Body of pancreas (tissue), 4 donors: ENCODE results near the gene TVP23C. TPM values are rescaled to one million over a fixed set of nuclear protein-coding genes. Genes with fewer than 3 reads are reported as not detected.
"Not testable (repeated sequence)": the region's sequence is repeated elsewhere in the genome, so short reads cannot be mapped to it uniquely, and the experiment has no call there.

Experiments
- ATAC-seq: fragments of 150-250 bp; one replicate; pipeline ENCODE4 v1.9.1; 2016
- DNase-seq, 4 donors: peaks; one replicate each; pipeline ENCODE4 v3.0.0-alpha.2; 2019
- H3K27ac ChIP-seq, 4 donors: fragments of 200-600 bp; sonication (generic); 1 replicate in 3 of 4; 2 replicates in 1 of 4; pipeline versions ENCODE4 v1.5.1 to v1.6.1; 2016 to 2019; ENCODE audit warnings: mild to moderate bottlenecking in 1 of 4, mixed read lengths in 1 of 4, moderate library complexity in 1 of 4
- H3K27me3 ChIP-seq, 2 donors: fragments of 200-600 bp; sonication (generic); one replicate each; pipeline ENCODE4 v1.6.0; 2016; ENCODE audit warnings: mild to moderate bottlenecking in 1 of 2
- H3K36me3 ChIP-seq, 2 donors: fragments of 200-600 bp; sonication (generic); replicated peaks in 1 of 2; 2 replicates each; pipeline ENCODE4 v1.5.1; 2016; ENCODE audit warnings: low read depth in 2 of 2; ENCODE audit not compliant: insufficient read depth in 1 of 2
- H3K4me1 ChIP-seq: fragments of 200-600 bp; sonication (generic); one replicate; pipeline ENCODE4 v1.6.0; 2016
- H3K4me3 ChIP-seq, 2 donors: fragments of 200-600 bp; sonication (generic); 1 replicate in 1 of 2; 2 replicates in 1 of 2; pipeline ENCODE4 v1.5.1; 2016 to 2019
- H3K9me3 ChIP-seq, 3 donors: fragments of 200-600 bp; sonication (generic); 1 replicate in 2 of 3; 2 replicates in 1 of 3; pipeline ENCODE4 v1.5.1; 2016
- POLR2A ChIP-seq, 3 donors: fragments of 450-650 bp; IDR thresholded peaks; one replicate each; pipeline ENCODE4 v1.6.1; 2016; ENCODE audit warnings: antibody characterized with exemption in 3 of 3, mild to moderate bottlenecking in 2 of 3
- WGBS, 2 donors: methylation state at CpG; one replicate each; pipeline ENCODE4 v1.1.5; 2017; 5-methylcytosine and 5-hydroxymethylcytosine counted together
- intact Hi-C: fragments of 100-400 bp; cut with DNase I; formaldehyde crosslinking; loops from one replicate; pipeline ENCODE4 v1.15.1; 2023
- total RNA-seq, 2 donors: library from RNA; depleted of rRNA; stranded (reverse); fragments of >200 nt; gene quantifications; one replicate each; pipeline ENCODE4 v1.1.0, GENCODE V29; 2016

Gene TVP23C
- 10 to 100 TPM; 31.4 to 53.7 TPM for total RNA-seq

DNA sequence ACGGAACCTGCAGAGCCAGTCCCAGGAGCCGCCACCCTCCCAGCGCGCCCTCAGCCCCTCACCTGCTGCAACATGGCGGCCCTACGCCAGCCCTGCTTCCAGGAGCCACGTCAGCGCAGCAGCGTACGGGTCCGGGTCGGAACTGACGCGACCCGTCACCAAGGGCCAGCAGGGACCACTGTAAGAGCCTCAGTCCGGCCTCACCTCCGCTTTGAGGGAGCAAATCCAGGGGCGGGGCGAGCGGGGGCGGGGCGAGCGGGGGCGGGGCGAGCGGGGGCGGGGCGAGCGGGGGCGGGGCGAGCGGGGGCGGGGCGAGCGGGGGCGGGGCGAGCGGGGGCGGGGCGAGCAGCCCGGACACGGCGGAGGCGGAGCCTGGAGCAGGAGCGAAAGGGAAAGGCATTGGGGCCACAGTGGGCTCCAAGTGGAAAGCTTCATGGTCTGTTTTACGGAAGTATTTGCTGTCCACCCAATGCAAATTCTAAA, at the start of gene TVP23C:
TVP23C (minus strand) TSS at position 109 of the 483 bp plus-strand sequence; CDS start at position 74, 35 bp downstream.
- 0% methylated on average over 28 of the region's 46 CpGs; no CpG with 5 or more reads in 1 of the 2 donors for WGBS, 2 donors

DNA sequence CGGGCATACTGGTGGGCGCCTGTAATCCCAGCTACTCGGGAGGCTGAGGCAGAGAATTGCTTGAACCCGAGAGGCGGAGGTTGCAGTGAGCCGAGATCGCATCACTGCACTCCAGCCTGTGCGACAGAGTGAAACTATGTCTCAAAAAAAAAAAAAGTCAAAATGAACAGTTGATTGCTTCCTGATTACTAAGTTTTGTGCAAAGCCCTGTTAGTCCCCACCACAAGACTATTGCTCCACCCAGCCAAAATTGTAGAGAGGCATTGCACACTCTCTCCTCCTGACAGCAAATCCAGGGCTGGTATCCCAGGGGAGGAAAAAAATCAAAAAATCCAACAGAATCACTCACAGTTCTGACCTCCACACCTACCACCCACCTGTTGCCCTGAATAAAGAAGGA, 29.7 kb upstream of the TVP23C start:
- H3K9me3 ChIP-seq, H3K27me3 ChIP-seq, H3K4me3 ChIP-seq, intact Hi-C loops, H3K4me1 ChIP-seq, ATAC-seq, H3K27ac ChIP-seq, H3K36me3 ChIP-seq, DNase-seq: not testable (repeated sequence)
- 75 to 90% methylated on average over 4 to 8 of the region's 8 CpGs for WGBS, 2 donors

More for the DNA sequence above, at the start of gene TVP23C:
- peak within 1 kb of the TSS; percentile 74 to 86 for H3K4me3 ChIP-seq
- TF ChIP-seq POLR2A (IDR thresholded peaks at IDR 0.05): peak; percentile 46 to 64 (median 62)
- peak; percentile 91 for ATAC-seq
- H3K27ac ChIP-seq: peak within 1 kb of the TSS in 3 of 4 donors; percentile 70 to 82 (median 71)
- peak; percentile 76 to 84 (median 82) for DNase-seq
- H3K4me1 ChIP-seq, H3K9me3 ChIP-seq, H3K36me3 ChIP-seq, intact Hi-C loops, H3K27me3 ChIP-seq: not testable (repeated sequence)

DNA sequence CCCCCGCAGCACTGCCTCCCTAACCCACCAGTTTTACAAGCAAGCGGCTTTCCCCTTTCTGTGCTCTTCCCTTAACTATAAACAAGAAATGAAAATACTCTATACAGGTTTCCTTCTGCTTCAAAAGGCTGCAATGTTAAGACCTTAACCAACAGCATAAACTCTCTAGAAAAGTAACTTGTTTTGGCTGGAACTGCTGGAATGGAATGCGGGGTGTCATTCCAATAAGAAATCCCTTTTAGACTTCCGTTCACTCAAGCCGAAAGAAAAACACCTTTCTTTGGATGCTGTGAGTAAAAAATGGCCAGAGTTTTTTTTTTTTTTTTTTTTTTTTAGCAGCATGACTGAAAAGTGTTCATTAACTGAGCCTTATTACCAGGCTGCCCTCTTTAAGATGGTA, 28.7 kb upstream of the TVP23C start:
- H3K4me3 ChIP-seq, intact Hi-C loops, H3K4me1 ChIP-seq, H3K27me3 ChIP-seq, ATAC-seq, H3K36me3 ChIP-seq, H3K27ac ChIP-seq, H3K9me3 ChIP-seq, DNase-seq: not testable (repeated sequence)
- WGBS, 2 donors: 69 to 75% methylated on average over 5 of the region's 5 CpGs

DNA sequence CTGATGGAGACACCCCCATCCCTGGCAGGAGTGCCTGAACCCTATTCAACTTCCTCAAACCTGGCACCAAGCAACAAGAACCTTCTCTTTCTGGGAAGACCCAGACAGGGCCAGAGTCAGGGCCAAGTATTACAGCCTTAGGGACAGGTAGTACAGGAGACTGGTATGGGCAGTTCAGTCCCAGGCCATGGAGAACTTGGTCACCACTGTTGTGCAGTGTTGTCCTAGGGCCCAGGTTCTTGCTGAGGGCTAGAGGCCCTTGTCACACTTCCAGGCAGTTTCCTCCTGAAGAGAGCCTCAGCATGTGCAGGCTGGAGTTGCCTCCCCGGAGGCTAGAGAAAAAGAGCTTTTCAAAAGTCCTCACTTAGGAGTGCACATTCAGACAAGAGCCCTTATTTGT, 27.6 kb upstream of the TVP23C start:
- H3K36me3 ChIP-seq, H3K4me1 ChIP-seq, H3K4me3 ChIP-seq, DNase-seq, intact Hi-C loops, ATAC-seq, H3K27ac ChIP-seq, H3K9me3 ChIP-seq, H3K27me3 ChIP-seq: not testable (repeated sequence)
- WGBS, 2 donors: 100% methylated on average over 1 of the region's 1 CpG

DNA sequence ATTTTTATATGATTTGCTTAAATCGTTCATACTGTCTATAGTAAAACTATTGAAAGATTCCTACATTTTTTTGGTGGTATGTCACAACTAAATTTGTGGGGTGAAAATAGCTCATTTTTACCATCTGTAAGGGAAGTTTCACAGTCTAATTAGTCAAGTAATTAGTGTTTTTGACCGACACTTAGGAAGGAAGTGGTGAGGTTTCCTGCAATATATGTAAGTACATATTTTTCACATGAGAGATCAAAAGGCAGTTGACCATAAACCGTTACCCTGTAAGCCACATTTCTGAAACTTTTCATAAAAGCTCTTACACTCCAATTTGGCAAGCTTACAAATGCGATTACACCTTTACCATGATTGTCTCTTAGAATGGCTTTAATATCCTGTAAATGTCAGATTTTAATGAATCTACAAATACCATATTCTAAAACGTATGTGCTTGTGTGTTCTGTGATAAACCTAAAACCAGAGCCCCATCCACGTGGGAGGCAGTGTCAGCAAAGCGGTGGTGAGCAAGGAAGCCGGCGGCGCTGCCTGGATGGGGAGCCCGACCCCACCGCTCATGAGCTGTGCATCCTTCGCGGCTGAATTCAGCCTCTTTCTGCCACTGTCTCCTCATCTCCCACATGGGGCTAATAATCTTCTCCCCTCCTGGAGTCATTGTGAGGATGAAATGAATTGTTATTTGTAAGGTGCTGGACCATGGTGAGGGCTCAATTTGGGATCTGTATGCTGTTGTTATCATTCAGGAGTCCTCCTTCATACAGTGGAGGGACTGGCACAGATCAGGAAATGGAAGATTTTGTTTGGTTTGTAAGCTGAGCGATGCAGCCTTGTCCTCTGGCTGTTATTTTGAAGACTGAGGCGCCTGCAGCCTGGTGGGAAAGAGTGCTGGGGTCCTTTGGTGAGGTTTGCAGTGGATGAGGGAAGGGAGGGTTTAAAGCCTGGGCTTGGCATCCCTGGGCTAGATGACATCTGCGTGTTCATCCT, 26.6 kb upstream of the TVP23C start:
- H3K9me3 ChIP-seq, H3K27ac ChIP-seq, H3K36me3 ChIP-seq, ATAC-seq, H3K4me1 ChIP-seq, H3K4me3 ChIP-seq, DNase-seq, H3K27me3 ChIP-seq, intact Hi-C loops: not testable (repeated sequence)
- WGBS, 2 donors: 51 to 83% methylated on average over 13 to 14 of the region's 17 CpGs

DNA sequence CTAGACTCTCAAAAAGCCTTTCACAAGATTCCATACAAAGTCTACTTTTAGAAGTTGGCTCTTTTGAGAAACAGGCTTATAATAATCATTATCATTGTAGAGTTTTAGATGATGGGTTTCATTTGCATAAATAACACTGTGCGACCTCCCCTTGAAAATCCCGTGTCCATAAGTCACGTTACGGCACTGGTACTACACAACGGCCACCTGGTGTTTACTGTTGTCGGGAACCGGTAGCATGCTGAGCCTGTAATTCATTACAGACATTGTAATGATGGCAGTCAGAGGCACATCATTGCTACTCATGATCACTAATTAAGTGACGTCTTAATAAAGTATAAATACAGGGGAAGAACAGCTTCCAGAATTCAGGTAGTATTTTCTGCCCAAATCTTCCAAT, 24.7 kb upstream of the TVP23C start:
- H3K36me3 ChIP-seq, H3K9me3 ChIP-seq, H3K27me3 ChIP-seq, intact Hi-C loops, DNase-seq, H3K4me3 ChIP-seq, ATAC-seq, H3K27ac ChIP-seq, H3K4me1 ChIP-seq: not testable (repeated sequence)
- WGBS, 2 donors: 82 to 88% methylated on average over 8 of the region's 8 CpGs

- H3K4me1 ChIP-seq, H3K4me3 ChIP-seq, H3K27me3 ChIP-seq, DNase-seq, H3K9me3 ChIP-seq, intact Hi-C loops, ATAC-seq, H3K27ac ChIP-seq, H3K36me3 ChIP-seq: not testable (repeated sequence)
- 51 to 67% methylated on average over 1 to 2 of the region's 5 CpGs for WGBS, 2 donors
Measured at GRCh38 chr17:15583313-15583712, 20.0 kb upstream of the TVP23C start.

DNA sequence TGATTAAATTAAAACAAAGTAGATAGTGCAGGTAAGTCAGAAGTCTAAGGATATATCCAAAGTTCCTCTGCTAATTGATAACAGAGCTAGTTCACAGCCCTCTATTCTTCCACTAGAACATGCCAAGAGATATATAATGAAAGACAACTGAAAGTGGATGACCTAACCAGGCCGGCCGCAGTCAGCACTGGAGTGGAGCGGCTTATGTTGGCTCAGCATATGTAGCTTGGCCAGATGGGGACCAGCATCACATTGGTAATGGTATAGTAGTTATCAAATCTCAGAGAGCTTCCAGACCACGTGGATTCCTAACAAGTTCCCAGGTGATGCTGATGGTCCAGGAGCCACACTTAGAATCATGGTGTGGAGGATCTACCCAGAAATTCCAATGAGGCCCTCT, 18.2 kb upstream of the TVP23C start:
- H3K9me3 ChIP-seq, H3K4me1 ChIP-seq, intact Hi-C loops, H3K27me3 ChIP-seq, DNase-seq, H3K36me3 ChIP-seq, H3K4me3 ChIP-seq, H3K27ac ChIP-seq, ATAC-seq: not testable (repeated sequence)
- 84% methylated on average over 3 of the region's 4 CpGs; no CpG with 5 or more reads in 1 of the 2 donors for WGBS, 2 donors

GRCh38 chr17:15576848-15577247, 13.6 kb upstream of the TVP23C start:
- H3K4me1 ChIP-seq, H3K27ac ChIP-seq, DNase-seq, ATAC-seq, H3K9me3 ChIP-seq, H3K4me3 ChIP-seq, intact Hi-C loops, H3K27me3 ChIP-seq, H3K36me3 ChIP-seq: not testable (repeated sequence)
- WGBS, 2 donors: no CpG with 5 or more reads among the region's 1 CpG

DNA sequence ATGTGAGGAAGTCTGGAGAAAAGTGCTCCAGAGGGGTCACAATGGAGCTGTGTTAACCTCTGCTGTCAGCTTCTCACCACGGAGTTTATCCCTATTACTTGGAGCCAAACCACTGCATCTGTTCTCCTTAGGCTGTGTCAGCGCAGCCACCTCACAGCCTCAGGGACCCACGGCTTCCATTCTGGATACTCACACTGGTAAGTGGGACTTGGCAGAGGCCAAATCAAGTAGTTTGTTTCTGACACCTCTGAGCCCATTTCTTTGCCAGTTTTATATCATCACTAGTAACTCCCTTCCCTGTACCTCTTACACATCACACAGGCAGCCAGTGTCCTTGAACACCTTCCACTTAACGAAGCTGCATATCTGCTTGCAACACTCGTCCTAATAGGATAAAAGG, 11.4 kb upstream of the TVP23C start:
- ATAC-seq, H3K9me3 ChIP-seq, DNase-seq, intact Hi-C loops, H3K27ac ChIP-seq, H3K36me3 ChIP-seq, H3K4me3 ChIP-seq, H3K4me1 ChIP-seq, H3K27me3 ChIP-seq: not testable (repeated sequence)
- 78 to 80% methylated on average over 1 to 3 of the region's 5 CpGs for WGBS, 2 donors

DNA sequence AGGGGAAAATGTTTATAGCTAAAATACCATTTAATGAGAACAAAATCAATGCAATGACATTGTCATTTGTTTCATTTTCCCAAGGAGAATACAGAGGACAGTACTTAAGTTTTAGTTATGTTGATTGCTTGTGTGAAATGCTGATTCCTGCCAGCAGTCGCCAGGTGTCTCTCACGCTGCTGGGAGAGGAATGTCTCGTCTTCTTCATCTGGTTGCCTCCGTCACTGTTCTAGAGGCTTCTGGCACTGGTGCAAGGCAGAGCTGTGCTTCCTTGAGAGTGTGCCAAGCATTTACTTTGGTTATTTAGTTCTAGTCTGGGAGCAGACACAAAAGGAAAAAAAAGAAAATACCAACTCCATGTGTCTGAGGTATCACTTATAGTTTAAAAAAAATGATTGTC, 10.6 kb upstream of the TVP23C start:
- intact Hi-C loops, H3K9me3 ChIP-seq, H3K4me1 ChIP-seq, H3K27me3 ChIP-seq, H3K36me3 ChIP-seq, H3K27ac ChIP-seq, H3K4me3 ChIP-seq, ATAC-seq: not testable (repeated sequence)
- 19 to 41% methylated on average over 4 of the region's 4 CpGs for WGBS, 2 donors
- DNase-seq: peak in 2 of 4 donors; percentile 13 to 14
